NT2/D1 (cell line): ENCODE measurements around the gene PLEKHA5.

Experiments
- SUZ12 ChIP-seq: IDR thresholded peaks from 2 replicates; pipeline ENCODE4 v1.6.1; 2011; ENCODE audit not compliant: insufficient read length, insufficient read depth; ENCODE audit errors: extremely low read depth
- ZNF274 ChIP-seq: IDR thresholded peaks from 2 replicates; pipeline ENCODE4 v1.6.1; 2011; ENCODE audit warnings: mild to moderate bottlenecking, low read depth, low read length

DNA sequence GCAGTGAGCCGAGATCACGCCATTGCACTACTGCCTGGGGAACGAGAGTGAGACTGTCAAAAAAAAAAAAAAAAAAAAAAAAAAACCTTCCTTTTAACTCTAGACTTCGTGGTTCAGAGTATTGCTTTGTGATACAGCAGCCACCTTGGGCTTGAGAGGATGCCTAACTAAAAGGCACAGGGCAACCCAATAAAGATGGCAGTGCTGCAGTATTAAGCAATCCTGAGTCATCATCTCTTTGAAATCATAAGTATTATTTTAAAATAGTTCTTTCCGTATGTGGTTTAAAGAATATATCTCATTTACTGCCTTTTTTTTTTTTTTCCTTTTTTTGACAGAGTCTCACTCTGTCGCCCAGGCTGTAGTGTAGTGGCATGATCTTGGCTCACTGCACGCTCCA lies 116.1 kb downstream of the PLEKHA5 start:
- TF ChIP-seq SUZ12 = no peak
- no peak for TF ChIP-seq ZNF274
